NCI-H524 (cell line): Measurements from ENCODE around the gene CXCL11.
A peak's percentile ranks its signal among the peaks of the same experiment; 100 is the strongest.
"Not testable (repeated sequence)": the region's sequence is repeated elsewhere in the genome, so short reads cannot be mapped to it uniquely, and the experiment has no call there.

Experiments used
- DNase-seq, 2 experiments: peaks; one replicate each; lab custom pipeline; 2025; lab: John Stamatoyannopoulos, UW

Gene CXCL11

GRCh38 chr4:76000279-76000678, 35.6 kb downstream of the CXCL11 start:
- no peak for DNase-seq

- DNase-seq: not testable (repeated sequence)
Observed at GRCh38 chr4:75998525-75999147, 37.2 kb downstream of the CXCL11 start.

GRCh38 chr4:75997946-75998345, 37.9 kb downstream of the CXCL11 start:
- DNase-seq: no peak

- DNase-seq: no peak
Observed at GRCh38 chr4:75997081-75997480, 38.8 kb downstream of the CXCL11 start.

GRCh38 chr4:75995727-75996126, 40.1 kb downstream of the CXCL11 start:
- DNase-seq: peak in 1 of 2 experiments; percentile 44

GRCh38 chr4:75992462-75992861, 43.4 kb downstream of the CXCL11 start:
- DNase-seq: no peak

GRCh38 chr4:75989846-75990528, 45.9 kb downstream of the CXCL11 start:
- DNase-seq: no peak

- DNase-seq: no peak
Observed at GRCh38 chr4:75985116-75985515, 50.8 kb downstream of the CXCL11 start.
